Spinal cord (tissue), 10 donors: ENCODE results near the gene POLR3A. TPM values are rescaled to one million over a fixed set of nuclear protein-coding genes. Genes with fewer than 3 reads are reported as not detected.

Source experiments
- DNase-seq, 6 donors: peaks; one replicate each; pipeline versions ENCODE4 v3.0.0 to v3.0.0-alpha.2; 2013 to 2015; ENCODE audit warnings: low spot score in 6 of 6, low read depth in 4 of 6
- H3K27ac ChIP-seq: one replicate; pipeline ENCODE4 v1.5.1; 2013; ENCODE audit warnings: low read depth, low read length, control low read depth
- H3K27me3 ChIP-seq: one replicate; pipeline ENCODE4 v1.6.1; 2013; ENCODE audit warnings: low read length; ENCODE audit not compliant: control insufficient read depth, insufficient read depth
- H3K36me3 ChIP-seq: one replicate; pipeline ENCODE4 v1.6.1; 2013; ENCODE audit warnings: low read length; ENCODE audit not compliant: control insufficient read depth, insufficient read depth
- H3K4me1 ChIP-seq: one replicate; pipeline ENCODE4 v1.6.1; 2013; ENCODE audit warnings: low read length; ENCODE audit not compliant: control insufficient read depth, insufficient read depth
- H3K4me3 ChIP-seq: one replicate; pipeline ENCODE4 v1.5.1; 2013; ENCODE audit warnings: low read depth, low read length, control low read depth
- H3K9me3 ChIP-seq: one replicate; pipeline ENCODE4 v1.6.1; 2013; ENCODE audit warnings: low read length; ENCODE audit not compliant: control insufficient read depth, insufficient read depth
- WGBS: methylation state at CpG from one replicate; pipeline ENCODE4 v1.1.5; 2013; ENCODE audit warnings: missing lambda C conversion rate; ENCODE audit not compliant: insufficient coverage; 5-methylcytosine and 5-hydroxymethylcytosine counted together
- polyA plus RNA-seq, 2 donors: library from polyadenylated mRNA; unstranded; fragments of 120-200 nt; gene quantifications; one replicate each; pipeline ENCODE4 v1.2.1, GENCODE V29; 2013; ENCODE audit not compliant: insufficient read length in 2 of 2
- total RNA-seq, 2 donors: library from RNA; depleted of rRNA in 1 of 2; stranded (reverse); fragments of 120-200 nt in 1 of 2; fragments of >200 nt in 1 of 2; gene quantifications; one replicate each; pipeline versions ENCODE4 v1.2.3 to v1.2.4, GENCODE V29; 2013 to 2014
- donor health status: healthy.

POLR3A gene
- total and polyA plus RNA-seq, 4 donors = 15.3 to 25.8 (median 22.9) TPM

DNA sequence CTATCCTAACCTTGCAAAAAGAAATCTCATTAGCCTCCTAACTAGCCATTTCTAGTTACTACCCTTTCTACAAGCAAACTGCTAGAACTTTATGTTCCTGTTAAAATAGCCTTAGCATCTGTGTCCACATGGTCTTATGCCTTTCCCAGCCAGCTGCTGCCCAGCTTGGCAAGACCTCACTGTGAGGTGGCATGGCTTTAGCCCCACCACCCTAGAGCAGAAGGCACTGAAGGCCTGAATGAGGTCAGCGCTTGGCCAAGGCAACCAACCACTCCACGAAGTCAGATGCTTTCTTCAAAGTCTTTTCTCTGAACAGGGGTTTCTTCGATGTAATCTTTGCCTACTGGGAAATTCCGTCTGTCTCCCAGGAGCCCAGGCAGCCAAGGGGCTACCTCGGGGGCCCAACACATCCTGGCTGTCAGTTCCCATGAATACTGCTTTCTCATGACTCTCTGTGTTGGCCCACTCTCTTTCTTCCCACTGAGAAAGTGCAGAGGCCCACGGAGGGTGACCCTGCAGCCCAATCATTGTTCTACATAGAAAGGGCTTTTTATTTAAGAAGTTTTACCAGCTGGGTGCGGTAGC, 41.6 kb downstream of the POLR3A start:
- WGBS = 54% methylated on average over 6 of the region's 7 CpGs
- Histone ChIP-seq H3K9me3 (no peaks in the 10 kb centered on the region), H3K4me3 (no peak overlapping the region), H3K36me3 (peaks cover 70% of the 10 kb centered on the region), H3K4me1 (no peaks in the 10 kb centered on the region), H3K27ac (no peak overlapping the region), H3K27me3 (no peaks in the 10 kb centered on the region)
- no peak for DNase-seq

DNA sequence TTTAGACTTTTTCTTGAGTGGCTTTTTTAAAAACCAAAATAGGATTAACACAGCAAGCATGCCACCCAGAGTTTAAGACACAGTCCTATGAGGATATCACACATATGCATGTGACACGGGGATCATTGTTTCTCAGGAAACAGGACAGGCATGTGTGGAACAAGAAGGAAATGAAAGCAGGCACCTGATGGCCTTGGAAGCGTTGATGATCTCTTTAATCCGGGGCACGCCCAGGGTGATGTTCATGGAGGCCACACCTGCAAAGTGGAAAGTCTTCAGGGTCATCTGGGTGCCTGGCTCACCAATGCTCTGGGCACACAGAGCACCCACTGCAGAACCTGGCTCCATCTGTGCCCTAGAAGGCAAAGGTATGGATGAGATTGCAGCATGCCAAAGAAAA, 44.3 kb downstream of the POLR3A start:
- 81% methylated on average over 4 of the region's 4 CpGs for WGBS
- DNase-seq = no peak
- peaks cover 71% of the 10 kb centered on the region for H3K36me3 ChIP-seq
- H3K9me3 ChIP-seq = no peaks in the 10 kb centered on the region
- no peaks in the 10 kb centered on the region for H3K4me1 ChIP-seq
- H3K27ac ChIP-seq = no peak overlapping the region
- H3K4me3 ChIP-seq = no peak overlapping the region
- no peaks in the 10 kb centered on the region for H3K27me3 ChIP-seq

DNA sequence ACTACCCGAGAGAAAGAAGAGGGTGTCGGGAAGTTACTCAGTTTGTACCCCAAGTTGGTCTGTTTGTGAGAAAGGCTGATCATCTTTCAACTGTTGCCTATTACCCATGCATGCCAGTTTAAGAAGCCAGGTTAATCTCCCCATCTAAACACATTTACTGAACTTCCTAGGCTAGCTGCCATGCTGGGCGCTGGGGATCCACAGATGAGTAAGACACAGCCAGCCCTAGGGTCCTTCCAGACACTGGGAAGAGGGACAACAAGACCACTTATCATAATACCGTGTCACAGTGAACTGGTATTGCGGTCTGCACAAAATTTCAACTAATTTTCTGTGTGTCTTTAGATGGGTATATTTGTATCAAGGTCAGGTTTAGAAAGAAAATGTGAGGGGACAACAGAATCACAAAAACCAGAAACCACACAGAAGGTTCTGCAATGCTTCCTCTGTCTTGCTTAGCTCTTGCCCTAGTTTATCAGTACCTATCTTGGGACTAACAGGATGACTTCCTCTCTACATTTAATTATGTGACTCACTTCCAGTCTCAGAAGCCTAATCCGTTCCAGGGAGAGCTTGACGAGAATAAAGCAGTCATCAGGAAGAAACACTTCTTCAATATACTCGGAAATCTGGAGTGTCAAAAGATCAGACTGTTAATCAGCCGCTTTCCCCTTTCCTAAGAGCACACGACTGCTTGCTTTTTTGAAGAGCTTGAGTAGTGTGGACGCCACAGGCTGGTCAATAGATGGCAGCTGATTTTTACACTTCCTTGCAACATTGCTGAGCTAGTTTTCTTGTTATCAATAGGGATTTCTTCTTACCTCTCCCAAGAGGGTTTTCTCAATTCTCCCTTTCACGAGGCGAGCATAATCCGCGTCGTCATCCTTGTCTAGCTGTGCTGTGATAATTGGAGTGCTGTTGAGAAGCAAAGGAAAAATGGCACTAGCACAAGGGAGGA, 45.7 kb downstream of the POLR3A start:
- no peaks in the 10 kb centered on the region for H3K9me3 ChIP-seq
- H3K27ac ChIP-seq = no peak overlapping the region
- H3K4me1 ChIP-seq = no peaks in the 10 kb centered on the region
- H3K4me3 ChIP-seq = no peak overlapping the region
- no peaks in the 10 kb centered on the region for H3K27me3 ChIP-seq
- peak in 2 of 6 donors; percentile 46 to 86 for DNase-seq
- 77% methylated on average over 5 of the region's 16 CpGs for WGBS
- H3K36me3 ChIP-seq = peaks cover 74% of the 10 kb centered on the region

DNA sequence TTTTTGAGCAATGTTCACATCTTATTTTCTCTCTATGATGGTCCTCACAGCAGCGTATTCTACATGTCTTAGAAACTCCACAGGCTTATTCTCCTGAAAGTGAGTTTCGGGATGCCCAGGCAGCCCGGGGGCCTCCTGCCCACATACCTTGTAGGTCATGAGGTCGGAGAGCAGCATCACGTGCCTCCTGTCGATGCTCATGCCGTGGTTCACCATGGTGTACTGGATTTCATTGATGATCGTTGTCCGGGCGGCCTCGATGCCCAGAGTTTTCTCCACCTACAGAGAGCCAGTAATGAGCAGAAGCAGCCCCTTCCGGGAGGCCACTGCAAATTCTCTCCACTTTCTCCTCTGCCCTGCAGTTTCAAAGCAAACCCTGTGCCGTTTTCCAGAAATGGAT, 48.0 kb downstream of the POLR3A start:
- no peaks in the 10 kb centered on the region for H3K27me3 ChIP-seq
- H3K4me1 ChIP-seq = peaks cover 3% of the 10 kb centered on the region
- DNase-seq = no peak
- no peaks in the 10 kb centered on the region for H3K9me3 ChIP-seq
- H3K27ac ChIP-seq = no peak overlapping the region
- peaks cover 77% of the 10 kb centered on the region for H3K36me3 ChIP-seq
- H3K4me3 ChIP-seq = no peak overlapping the region
- WGBS = 97% methylated on average over 12 of the region's 13 CpGs

GRCh38 chr10:77979221-77979620, 50.1 kb downstream of the POLR3A start:
- H3K36me3 ChIP-seq = peaks cover 71% of the 10 kb centered on the region
- no peak overlapping the region for H3K4me3 ChIP-seq
- no peak for DNase-seq
- H3K27me3 ChIP-seq = no peaks in the 10 kb centered on the region
- no peak overlapping the region for H3K27ac ChIP-seq
- H3K4me1 ChIP-seq = peaks cover 3% of the 10 kb centered on the region
- 90% methylated on average over 10 of the region's 10 CpGs for WGBS
- H3K9me3 ChIP-seq = no peaks in the 10 kb centered on the region

DNA sequence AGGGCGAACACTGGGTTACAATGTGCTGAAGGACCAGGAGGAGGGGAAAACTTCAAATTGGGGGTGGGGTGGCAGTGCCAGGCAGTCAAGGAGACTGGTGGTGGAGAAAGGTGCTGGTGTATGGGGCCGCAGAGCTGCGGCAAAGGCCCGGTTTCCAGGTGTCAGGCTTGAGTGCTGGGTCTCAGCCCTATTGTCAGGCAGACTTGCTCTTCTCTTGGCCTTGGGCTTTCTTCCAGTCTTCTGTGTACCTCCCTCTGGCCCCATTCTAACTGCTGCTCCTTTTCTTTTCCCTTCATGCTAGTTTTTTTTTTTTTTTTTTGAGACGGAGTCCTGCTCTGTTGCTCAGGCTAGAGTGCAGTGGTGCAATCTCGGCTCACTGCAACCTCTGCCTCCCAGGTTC, 51.0 kb downstream of the POLR3A start:
- H3K36me3 ChIP-seq = peaks cover 69% of the 10 kb centered on the region
- 93% methylated on average over 5 of the region's 6 CpGs for WGBS
- no peak for DNase-seq

DNA sequence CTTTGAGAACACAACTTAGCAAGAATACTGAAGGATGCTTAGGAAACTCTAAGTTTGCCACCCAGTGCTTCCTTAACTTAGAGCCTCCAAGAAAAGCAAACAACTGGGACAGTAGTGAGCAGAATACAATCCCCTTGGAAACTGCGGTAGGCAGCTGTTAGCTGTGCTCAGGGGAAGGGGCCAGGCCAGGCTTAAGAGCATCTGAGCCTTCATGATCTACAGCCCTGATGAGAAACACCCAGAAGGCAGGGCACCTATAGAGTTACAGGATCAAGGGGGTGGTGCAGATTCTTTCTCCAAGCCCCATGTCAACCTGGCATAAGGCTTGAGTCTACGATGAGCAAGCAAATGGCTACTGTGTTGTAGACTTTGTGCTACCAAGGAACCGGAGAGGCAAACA, 51.4 kb downstream of the POLR3A start:
- Histone ChIP-seq H3K9me3 (no peaks in the 10 kb centered on the region), H3K36me3 (peaks cover 65% of the 10 kb centered on the region), H3K4me1 (peaks cover 6% of the 10 kb centered on the region), H3K4me3 (no peak overlapping the region), H3K27ac (no peak overlapping the region), H3K27me3 (no peaks in the 10 kb centered on the region)
- no peak for DNase-seq
- 82% methylated on average over 1 of the region's 3 CpGs for WGBS

More for the DNA sequence above, 51.0 kb downstream of the POLR3A start:
- no peaks in the 10 kb centered on the region for H3K9me3 ChIP-seq
- peaks cover 6% of the 10 kb centered on the region for H3K4me1 ChIP-seq
- H3K27ac ChIP-seq = no peak overlapping the region
- H3K4me3 ChIP-seq = no peak overlapping the region
- no peaks in the 10 kb centered on the region for H3K27me3 ChIP-seq

- WGBS = 90% methylated on average over 6 of the region's 7 CpGs
- Histone ChIP-seq H3K27me3 (no peaks in the 10 kb centered on the region), H3K4me1 (peaks cover 6% of the 10 kb centered on the region), H3K27ac (no peak overlapping the region), H3K4me3 (no peak overlapping the region), H3K36me3 (peaks cover 57% of the 10 kb centered on the region), H3K9me3 (no peaks in the 10 kb centered on the region)
- DNase-seq = no peak
These were observed 52.3 kb downstream of the POLR3A start for GRCh38 chr10:77977016-77977415.

DNA sequence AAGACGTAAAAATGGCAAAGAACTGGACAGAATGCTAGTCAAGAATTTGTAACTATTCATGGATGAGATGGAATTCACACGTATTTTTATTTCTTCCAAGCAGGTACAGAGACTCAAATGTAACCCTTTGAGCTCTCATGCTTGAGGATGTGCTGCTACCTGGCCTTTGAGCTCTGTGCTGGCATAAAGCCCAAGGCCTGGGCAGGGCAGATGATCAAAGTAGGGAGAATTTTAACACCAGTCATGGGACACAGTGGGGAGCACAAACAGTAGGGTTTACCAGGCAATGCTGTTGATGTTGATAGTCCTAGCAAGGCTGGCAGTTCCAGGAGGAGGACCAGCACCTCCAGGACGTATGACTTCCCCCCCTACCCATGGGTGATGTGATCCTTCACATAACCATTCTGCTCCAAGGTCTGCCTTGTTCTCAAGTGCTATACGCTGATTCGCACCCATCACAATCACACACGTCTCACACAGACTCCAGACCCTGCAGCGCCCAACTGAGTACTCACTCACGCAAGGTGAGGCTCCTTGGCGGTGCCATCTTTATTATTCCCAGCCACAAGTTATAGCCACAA, 54.1 kb downstream of the POLR3A start:
- DNase-seq = no peak
- no peaks in the 10 kb centered on the region for H3K9me3 ChIP-seq
- H3K27me3 ChIP-seq = no peaks in the 10 kb centered on the region
- peaks cover 45% of the 10 kb centered on the region for H3K36me3 ChIP-seq
- no peak overlapping the region for H3K27ac ChIP-seq
- 95% methylated on average over 8 of the region's 9 CpGs for WGBS
- no peak overlapping the region for H3K4me3 ChIP-seq
- H3K4me1 ChIP-seq = peaks cover 6% of the 10 kb centered on the region
